Endothelial cell of hepatic sinusoid (primary cell): ENCODE data around the gene HOMER2.
"Not testable (repeated sequence)": the region's sequence is repeated elsewhere in the genome, so short reads cannot be mapped to it uniquely, and the experiment has no call there.

ENCODE experiments used
- in situ Hi-C: cut with HindIII; loops from 2 replicates; pipeline ENCODE4 v1.10.0; 2017; ENCODE audit warnings: low sequenced_read_pairs

The HOMER2 gene

DNA sequence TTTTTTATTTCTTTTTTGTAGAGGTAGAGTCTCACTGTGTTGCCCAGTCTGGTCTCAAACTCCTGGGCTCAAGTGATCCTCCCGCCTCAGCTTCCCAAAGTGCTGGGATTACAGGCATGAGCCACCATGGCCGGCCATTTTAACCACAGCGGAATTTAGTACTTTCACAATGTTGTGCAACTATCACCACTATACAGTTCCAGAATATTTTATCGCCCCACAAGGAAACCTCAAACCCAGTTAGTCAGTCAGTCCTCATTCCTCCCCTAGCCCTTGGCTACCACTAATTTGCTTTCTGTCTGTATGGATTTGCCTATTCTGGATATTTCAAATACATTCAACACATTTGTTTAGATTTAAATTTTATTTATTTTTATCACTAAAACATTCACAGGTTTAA is 15.5 kb upstream of the HOMER2 start:
- in situ Hi-C loops, result no loop called here

DNA sequence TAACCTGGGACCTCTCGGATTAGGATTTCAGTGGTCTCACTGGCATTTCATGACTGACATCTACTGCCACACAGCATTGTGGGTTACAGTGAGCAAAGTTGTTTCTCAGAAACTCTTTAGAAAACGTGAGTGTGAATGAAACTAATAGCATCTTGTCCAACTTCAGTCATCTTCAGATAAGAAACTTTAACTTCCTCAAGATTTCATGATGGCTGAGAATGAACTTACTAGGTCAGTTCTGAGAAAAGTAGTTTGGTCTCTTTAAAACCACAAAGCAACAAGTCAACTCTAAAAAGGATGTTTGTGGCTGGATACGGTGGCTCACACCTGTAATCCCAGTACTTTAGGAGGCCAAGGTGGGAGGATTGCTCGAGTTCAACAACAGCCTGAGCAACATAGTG is 14.2 kb upstream of the HOMER2 start:
- in situ Hi-C loops, result no loop called here

DNA sequence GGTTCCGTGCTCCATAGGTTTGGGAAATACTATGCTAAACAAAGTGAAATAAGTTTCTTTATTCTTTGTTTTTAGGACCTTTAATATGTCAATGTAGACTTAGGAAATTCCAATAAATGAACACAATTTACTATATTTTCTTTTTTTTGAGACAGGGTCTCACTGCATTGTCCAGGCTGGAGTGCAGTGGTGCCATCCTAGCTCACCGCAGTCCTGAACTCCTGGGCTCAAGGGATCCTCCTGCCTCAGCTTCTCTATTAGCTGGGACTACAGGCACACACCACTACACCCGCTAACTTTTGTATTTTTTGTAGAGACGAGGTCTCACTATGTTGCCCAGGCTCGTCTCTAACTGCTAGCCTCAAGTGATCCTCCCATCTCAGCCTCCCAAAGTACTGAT is 12.4 kb upstream of the HOMER2 start:
- in situ Hi-C loops, result no loop called here

DNA sequence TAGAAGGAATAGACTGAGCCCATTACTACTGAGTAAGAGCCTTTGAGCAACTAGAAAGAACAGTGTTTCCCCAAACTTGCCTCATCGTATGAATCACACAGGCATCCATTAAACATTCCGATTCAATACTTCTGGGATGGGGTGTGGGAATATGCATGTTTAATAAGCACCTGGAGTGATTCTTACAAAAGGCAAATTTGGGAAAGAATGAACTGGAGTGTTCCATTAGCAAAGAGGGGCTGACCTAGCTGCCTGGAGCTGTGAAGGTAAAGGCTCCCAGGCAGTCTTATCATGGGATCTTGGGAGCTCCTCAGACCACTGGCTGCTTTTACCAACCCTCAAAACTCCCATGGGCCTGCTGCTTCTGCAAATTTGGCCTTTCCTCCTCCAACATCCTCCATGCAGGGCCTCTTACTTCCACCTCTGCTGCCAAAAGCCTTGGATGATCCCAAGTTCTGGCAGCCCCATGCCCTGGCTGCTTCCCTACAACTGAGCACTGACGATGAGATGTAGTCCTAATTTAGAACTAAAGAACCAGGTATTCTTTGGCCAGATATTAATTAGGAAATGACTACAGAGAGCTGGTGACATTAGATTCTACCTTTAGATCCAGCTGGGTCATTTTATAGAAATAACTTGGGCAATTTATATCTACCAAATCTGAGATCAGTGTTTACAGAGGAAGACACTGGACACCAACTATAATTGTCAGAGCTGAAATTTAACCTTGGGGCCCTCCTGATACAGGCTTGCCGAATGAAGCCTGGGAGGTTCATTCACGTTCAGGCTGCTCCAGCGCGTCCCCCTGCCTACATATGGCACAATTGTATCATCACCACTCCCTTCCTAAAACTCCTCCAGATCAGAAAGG is 11.2 kb upstream of the HOMER2 start:
- in situ Hi-C loops, result no loop called here

DNA sequence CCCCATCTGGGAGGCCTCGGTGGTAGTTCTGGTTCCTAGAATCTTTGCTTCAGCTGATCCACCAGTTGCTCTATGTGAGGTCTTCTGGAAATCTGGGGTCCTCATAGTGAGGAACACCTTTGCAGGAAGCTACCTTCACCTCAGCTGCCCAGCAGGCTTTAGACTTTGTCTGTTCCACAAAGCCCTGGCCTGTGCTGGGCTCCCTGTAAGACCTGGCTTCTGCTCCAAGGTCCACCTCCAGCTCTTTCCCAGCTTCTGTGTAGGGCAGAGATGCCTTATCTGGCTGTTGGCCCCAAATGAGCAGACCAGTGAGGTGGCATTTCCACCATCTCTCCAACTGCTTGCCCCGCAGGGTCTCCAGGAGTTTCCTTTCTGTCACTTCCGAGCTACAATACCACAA is 8.2 kb upstream of the HOMER2 start:
- in situ Hi-C loops, result no loop called here

DNA sequence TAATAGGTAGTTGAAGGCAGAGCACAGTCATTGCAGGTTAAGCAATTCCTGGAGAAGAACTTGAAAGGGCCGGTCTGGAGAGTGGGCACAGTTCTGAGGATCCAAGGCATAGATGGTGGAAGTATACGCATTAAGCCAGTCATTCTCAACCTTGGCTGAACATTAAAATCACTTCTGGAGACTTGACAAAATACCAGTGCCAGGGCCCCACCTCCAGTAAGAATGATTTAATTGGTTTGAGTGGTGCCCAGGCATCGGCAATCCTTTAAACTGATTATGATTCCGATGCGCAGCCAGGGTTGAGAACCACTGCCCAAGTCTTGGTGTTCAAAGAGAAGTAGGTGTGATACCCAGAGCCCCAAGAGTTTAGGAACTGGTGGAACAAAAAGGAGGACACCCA is 6.9 kb upstream of the HOMER2 start:
- in situ Hi-C loops, result no loop called here

DNA sequence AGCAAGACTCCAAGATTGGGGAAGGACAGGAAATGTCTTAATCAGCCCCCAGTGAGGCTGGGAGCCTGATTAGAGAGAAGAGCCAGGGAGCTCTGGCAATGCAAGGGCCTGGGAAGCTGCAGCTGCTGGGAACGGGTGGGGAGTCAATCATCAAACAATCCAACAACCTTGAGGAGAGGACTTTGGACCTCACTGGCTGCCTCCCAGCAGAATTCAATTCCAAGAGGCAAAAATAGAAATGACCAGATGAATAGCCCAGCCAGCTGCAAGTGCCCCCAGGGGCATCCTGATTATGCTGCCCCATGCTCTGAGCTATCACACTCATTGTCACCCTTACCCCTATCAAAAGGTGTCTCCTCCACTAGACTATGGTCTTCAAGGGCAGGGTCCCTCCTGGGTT is 6.1 kb upstream of the HOMER2 start:
- in situ Hi-C loops, result no loop called here

DNA sequence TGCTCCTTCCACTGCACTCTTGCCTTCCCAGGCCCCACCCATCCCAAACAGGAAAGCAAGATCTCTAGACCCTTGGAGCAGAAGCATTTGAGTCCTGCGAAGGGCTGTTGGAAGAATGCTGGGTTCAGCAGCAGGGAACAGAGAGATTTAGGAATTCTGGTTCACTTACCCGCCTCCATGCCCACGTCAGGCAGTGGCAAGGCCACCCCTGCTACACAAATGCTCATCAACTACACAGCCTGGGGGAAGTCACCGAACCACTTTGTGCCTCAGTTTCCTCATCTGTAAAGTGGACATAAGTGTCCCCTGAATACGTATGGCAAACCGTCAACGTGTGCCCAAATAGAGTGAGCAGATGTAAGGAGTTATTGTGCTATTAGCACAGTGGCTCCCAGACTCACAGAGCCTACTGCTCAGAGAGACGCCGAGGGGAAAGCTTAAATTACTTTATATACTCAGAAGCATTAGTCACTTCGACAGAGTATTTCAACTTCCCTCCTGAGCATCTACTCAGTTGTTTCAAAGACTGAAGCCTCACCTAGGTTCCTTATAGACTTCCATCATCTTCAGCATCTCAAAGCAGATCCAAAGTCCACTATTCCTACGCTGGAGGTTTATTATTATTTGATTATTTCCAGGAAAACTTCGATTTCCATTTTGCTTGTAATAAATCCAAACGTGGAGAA is 905 bp downstream of the HOMER2 start:
- in situ Hi-C loops, result loop anchor here (5.0 kb wide), 1 partner anchor 51 kb away; no protein-coding TSS in a partner anchor

DNA sequence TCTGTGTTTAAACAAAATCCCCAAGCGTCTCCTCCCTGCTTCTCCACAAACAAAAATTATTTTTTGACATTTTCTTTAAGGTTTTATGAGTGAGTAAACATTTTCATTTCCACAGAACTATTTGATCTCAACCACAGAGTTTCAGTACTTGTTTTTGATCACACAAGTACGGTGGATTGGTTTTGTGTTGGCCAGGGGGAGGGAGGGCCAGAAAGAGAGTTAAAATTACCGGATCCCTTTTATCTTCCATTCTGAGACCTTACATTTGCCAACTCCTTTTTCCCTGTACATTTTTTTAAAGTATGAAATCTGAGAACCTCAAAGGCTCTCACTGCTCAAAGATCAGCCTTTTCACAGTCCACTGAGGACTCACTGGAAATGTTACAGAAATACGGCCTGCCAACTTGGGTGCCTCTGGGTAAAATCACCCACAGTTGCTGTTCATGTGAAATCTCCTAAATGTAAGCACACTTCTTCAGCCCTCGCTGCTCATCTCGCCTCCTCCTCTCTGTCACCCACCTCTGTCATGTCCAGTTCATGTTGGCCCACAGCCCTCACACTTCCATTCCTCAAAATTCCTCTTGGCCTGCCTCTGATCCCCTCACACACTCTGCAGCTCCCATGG is 1.7 kb downstream of the HOMER2 start:
- in situ Hi-C loops, result loop anchor here (5.0 kb wide), 1 partner anchor 51 kb away; no protein-coding TSS in a partner anchor

DNA sequence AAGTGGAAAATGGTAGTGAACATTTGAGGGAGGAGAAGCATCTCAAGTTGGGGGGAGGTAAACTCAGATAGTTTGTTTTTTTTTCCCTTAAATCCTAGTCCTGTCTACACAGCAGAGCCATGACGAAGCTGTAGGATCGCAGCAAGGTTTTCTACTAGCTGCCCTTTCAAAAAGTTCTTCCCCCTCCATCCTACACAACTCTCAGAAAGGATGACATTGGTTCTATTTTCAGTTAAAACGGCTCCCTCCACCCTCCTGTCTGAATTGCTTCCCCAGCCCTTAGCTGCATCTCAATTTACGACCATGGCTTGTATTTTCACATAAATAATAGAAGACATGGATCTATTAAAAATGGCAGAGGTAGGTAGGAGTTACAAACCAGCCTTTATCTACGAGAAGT is 2.2 kb downstream of the HOMER2 start:
- in situ Hi-C loops, result loop anchor here (5.0 kb wide), 1 partner anchor 52 kb away; no protein-coding TSS in a partner anchor

DNA sequence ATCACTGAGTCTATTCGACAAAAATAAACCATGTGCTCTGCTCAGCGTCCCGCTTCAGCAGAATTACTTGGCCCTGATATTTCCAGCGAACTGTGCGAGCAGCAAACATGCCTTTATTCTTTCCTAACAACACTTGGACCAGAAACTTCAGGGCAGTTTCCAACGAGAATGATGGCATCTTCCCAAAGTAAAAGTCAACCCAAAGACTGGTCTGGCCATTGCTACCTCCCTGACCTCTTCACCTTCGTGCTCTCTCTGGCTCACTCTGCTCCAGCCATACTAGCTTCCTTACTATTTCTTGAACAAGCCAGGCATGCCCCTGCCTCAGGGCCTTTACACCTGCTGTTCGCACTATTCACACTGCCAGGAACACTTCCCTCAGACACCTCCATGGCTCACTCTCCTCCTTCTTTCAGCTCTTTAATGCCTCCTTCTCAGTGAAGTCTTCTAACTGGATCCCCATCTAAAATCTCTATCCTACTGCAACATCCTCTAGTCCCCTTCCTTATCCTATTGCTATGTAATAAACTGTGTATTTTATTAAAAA is 6.3 kb downstream of the HOMER2 start:
- in situ Hi-C loops, result no loop called here

DNA sequence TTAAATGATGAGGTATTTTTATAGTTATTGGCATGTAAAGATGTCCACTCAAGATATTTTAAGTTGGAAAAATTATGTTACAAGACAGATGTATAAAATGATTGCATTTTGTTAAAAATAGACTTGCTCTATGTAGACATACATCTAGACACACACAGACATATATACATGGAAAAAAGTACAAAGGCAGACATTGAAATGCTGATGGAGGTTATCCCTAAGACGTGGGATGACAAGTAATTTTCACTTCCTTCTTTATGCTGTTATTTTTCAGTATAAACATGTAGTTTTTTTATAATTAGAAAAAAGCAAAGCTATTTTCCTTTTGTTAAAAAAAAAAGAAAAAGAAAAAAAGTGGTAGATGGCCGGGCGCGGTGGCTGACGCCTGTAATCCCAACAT is 7.2 kb downstream of the HOMER2 start:
- in situ Hi-C loops, result no loop called here

DNA sequence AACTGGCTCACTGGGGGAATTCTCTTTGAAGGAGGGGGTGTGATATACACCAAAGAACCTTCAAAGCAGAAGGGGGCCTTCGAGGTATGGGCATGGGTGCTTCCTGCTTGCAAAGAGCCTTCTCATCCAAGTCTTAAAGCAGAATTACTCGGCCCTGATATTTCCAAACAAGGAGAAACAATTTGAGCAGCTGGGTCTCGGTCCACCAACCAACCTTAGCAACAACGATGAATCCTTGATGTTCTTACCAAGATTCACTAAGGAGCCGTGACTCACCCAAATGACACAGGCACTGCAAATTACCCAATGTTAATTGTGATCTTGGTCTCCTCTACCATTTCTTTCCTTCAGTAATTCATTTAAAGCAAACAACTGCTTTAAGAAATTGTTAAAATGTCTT is 7.7 kb downstream of the HOMER2 start:
- in situ Hi-C loops, result no loop called here

DNA sequence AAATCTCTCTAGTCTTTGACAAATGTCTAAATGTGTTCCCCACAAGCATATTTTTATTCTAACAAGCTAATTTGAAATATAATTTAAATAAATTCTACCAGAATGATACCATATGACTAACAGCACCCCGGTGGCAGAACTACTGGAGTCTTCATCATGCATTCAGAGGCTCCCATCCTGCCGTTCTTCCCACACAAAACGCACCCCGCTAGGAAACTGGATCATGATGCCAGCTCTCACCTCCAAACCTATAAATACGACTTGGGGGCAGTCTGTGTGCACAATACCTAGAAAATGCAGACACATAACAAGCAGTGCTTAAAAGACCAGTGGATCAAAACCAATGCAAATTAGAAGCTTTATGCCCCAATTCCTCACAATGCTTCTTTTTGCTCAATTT is 8.5 kb downstream of the HOMER2 start:
- in situ Hi-C loops, result no loop called here

DNA sequence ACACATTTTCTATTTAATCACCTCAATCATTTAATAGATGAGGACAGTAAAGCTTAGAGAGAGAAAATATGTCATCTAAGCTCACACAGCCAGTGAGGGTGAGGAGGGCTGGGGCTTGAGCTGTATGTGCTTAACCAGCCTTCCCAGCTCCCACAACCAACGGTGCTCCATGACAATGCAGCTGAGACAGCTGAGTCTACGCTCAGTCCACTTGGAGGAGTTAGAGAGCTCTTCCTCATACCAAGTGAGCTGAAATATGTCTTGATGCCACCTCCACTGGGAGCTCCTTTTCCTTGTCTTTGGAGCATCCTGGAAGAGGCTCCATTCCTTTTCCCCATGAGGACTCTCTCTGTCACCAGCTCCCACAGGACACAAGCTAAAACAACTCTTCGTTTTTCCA is 9.3 kb downstream of the HOMER2 start:
- in situ Hi-C loops, result no loop called here

DNA sequence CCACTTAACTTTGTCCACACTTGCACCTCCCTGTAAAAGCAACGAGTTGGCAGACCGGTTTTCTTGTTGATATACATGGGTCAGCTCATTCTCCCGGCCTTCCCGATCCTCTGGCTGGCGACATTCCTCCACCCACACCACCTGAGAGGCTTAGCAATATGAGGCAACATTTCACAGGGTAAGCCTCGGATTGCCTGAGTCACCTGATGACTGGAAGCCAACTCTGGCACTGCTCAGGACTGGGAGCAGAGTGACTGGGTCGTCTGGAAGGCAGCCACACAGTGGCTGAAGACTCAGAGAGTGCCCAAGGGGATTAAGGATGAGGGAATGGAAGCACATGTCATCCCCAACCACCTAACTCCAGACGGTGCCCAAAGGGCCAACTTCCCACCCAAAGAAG is 9.8 kb downstream of the HOMER2 start:
- in situ Hi-C loops, result no loop called here

DNA sequence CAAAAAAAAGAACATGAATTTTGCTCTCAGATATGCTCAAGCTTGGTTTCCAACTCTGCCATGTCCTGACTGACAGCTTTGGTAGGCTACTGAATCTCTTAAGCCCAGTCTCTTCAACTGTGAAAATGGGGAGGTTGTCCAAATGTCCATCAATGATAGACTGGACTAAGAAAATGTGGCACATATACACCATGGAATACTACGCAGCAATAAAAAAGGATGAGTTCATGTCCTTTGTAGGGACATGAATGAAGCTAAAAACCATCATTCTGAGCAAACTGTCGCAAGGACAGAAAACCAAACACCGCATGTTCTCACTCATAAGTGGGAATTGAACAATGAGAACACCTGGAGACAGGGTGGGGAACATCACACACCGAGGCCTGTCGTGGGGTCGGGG is 12.8 kb downstream of the HOMER2 start:
- in situ Hi-C loops, result not testable (repeated sequence)

DNA sequence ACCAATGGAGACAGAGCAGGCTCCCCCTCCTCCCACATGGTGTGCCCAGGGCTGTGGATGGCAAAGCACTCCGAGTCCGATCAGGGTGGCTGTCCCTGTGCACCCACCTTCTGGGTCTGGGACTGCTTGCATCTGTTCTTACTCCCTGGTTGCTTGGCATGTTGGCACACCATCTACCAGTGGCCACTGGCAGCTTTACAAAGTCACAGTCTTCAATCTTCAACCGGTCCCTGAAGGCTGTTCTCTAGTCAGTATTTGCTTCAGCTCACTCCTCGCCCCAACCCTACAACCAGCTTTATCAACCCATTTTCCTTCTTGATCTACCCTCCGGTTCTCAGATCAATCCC is 14.8 kb downstream of the HOMER2 start:
- in situ Hi-C loops, result no loop called here

DNA sequence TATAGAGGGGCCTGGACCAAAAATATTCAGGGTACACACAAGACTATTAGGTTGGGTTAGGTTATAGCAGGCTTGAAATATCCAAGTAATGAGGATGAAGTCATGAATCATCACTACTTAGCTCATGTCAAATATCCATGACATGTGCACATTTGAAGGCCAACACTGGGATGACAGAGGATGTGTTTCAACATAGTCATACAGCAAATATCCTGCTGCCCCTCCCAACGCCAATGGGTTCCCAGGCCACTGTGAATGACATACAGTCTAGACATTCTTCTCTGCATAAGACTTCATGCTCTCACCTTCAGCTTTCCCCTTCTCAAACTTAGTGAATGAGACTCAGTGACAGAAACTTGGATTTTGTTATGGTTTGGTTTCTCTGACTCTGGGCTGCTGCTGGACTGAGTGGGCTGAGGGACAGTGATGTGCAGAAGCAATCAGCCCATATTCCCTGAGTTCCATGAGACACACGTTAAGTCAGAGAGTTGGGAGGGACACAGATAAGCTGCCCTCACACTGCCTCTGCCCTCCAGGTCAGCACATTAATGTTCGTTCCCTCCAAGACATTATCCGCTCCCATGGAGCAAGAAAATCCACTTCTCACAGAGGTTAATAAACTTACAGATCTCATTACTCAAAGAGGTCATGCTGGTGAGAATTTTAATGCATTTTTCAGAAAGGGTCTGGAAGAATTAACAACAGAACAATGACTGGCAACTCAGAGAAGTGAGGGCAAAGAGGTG is 15.4 kb downstream of the HOMER2 start:
- in situ Hi-C loops, result no loop called here

DNA sequence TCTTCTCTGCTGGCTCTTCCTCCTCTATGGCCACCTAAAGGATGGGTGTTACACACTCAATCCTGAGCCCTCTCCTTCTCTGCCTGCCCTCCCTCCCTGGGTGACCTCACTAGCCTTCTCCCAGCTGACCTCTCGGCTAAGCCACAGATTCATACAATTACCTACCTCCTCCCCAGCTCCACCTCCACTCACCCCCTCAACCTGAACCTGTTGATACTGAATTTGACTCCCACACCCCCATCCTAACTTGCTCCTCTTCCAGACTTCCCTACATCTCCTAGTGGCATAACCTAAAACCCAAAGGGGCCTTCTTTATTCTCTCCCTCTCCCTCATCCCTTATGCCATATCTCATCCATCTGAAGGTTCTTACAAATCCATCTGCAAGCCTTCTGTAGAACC is 17.1 kb downstream of the HOMER2 start:
- in situ Hi-C loops, result no loop called here
